Activated CD8-positive, alpha-beta T cell treated with anti-CD3 and anti-CD28 coated beads for 36 hours (primary cell): Measurements from ENCODE around the gene CNTNAP2. TPM values are rescaled to one million over a fixed set of nuclear protein-coding genes. Genes with fewer than 3 reads are reported as not detected.

Experiments
- ATAC-seq: fragments of 200-7000 bp; cut with Tn5 transposase; one replicate; pipeline ENCODE4 v1.10.0; 2021; ENCODE audit warnings: mild to moderate bottlenecking, moderate library complexity
- CTCF ChIA-PET: fragments of 350-600 bp; sonication (Branson Sonifier 250); formaldehyde crosslinking; loops from one replicate; lab custom pipeline; 2021; ENCODE audit warnings: antibody characterized with exemption; lab: Charles Lee
- POLR2A ChIA-PET: fragments of 350-600 bp; sonication (Branson Sonifier 250); formaldehyde crosslinking; loops from one replicate; lab custom pipeline; 2021; ENCODE audit warnings: antibody characterized with exemption; lab: Charles Lee
- DNase-seq: peaks from one replicate; pipeline ENCODE4 v3.0.0-alpha.2; 2020
- H3K27ac Mint-ChIP-seq: one replicate; pipeline ENCODE4 v1.8.0; 2021; ENCODE audit warnings: mild to moderate bottlenecking, mixed read lengths
- H3K27me3 Mint-ChIP-seq: one replicate; pipeline ENCODE4 v1.8.0; 2021; ENCODE audit warnings: mixed read lengths
- H3K36me3 Mint-ChIP-seq: one replicate; pipeline ENCODE4 v1.8.0; 2021; ENCODE audit warnings: low read depth, mixed read lengths
- H3K4me1 Mint-ChIP-seq: one replicate; pipeline ENCODE4 v1.8.0; 2021; ENCODE audit warnings: low read depth, mixed read lengths
- H3K4me3 Mint-ChIP-seq: one replicate; pipeline ENCODE4 v1.8.0; 2021; ENCODE audit warnings: mild to moderate bottlenecking, moderate library complexity, mixed read lengths
- H3K9me3 Mint-ChIP-seq: one replicate; pipeline ENCODE4 v1.8.0; 2021; ENCODE audit warnings: mixed read lengths
- CTCF ChIP-seq: fragments of 200-600 bp; IDR thresholded peaks from one replicate; pipeline ENCODE4 v1.8.0; 2022; ENCODE audit warnings: antibody characterized with exemption, mild to moderate bottlenecking
- intact Hi-C: fragments of 100-400 bp; cut with micrococcal nuclease; formaldehyde crosslinking; loops from one replicate; pipeline ENCODE4 v1.10.0; 2022
- total RNA-seq, 2 experiments: library from RNA; stranded (reverse); gene quantifications; one replicate each; pipeline ENCODE4 v1.2.3, GENCODE V29; 2021

CNTNAP2 gene
- total RNA-seq, 2 experiments from 2014 or later = not detected

GRCh38 chr7:147276106-147276505 lies 1159.5 kb downstream of the CNTNAP2 start:
- POLR2A ChIA-PET = no interaction called here
- Mint-ChIP-seq H3K4me3 (no peak overlapping the region), H3K4me1 (no peaks in the 10 kb centered on the region), H3K9me3 (peaks cover 14% of the 10 kb centered on the region), H3K27me3 (no peaks in the 10 kb centered on the region), H3K27ac (no peak overlapping the region), H3K36me3 (no peaks in the 10 kb centered on the region)
- intact Hi-C loops = no loop called here
- no peak for DNase-seq
- CTCF ChIA-PET = no interaction called here
- TF ChIP-seq CTCF = no peak
- ATAC-seq = no peak

GRCh38 chr7:147276783-147277370 lies 1160.3 kb downstream of the CNTNAP2 start:
- ChIA-PET CTCF (no interaction called here), POLR2A (no interaction called here)
- H3K27ac Mint-ChIP-seq = no peak overlapping the region
- DNase-seq (no peak), ATAC-seq (no peak)
- H3K9me3 Mint-ChIP-seq = peaks cover 10% of the 10 kb centered on the region
- H3K27me3 Mint-ChIP-seq = no peaks in the 10 kb centered on the region
- TF ChIP-seq CTCF = no peak
- H3K4me1 Mint-ChIP-seq = no peaks in the 10 kb centered on the region
- H3K36me3 Mint-ChIP-seq = no peaks in the 10 kb centered on the region
- intact Hi-C loops = no loop called here
- no peak overlapping the region for H3K4me3 Mint-ChIP-seq

- no peak for TF ChIP-seq CTCF
- intact Hi-C loops = no loop called here
- CTCF ChIA-PET = no interaction called here
- no peak for DNase-seq
- Mint-ChIP-seq H3K27me3 (no peaks in the 10 kb centered on the region), H3K4me1 (no peaks in the 10 kb centered on the region), H3K9me3 (peaks cover 11% of the 10 kb centered on the region), H3K4me3 (no peak overlapping the region), H3K36me3 (no peaks in the 10 kb centered on the region), H3K27ac (no peak overlapping the region)
- POLR2A ChIA-PET = no interaction called here
- ATAC-seq = no peak
Observed at GRCh38 chr7:147279514-147279913, 1162.9 kb downstream of the CNTNAP2 start.

GRCh38 chr7:147279964-147280374 lies 1163.4 kb downstream of the CNTNAP2 start:
- Mint-ChIP-seq H3K4me3 (no peak overlapping the region), H3K4me1 (no peaks in the 10 kb centered on the region), H3K36me3 (no peaks in the 10 kb centered on the region), H3K9me3 (peaks cover 11% of the 10 kb centered on the region), H3K27ac (no peak overlapping the region), H3K27me3 (no peaks in the 10 kb centered on the region)
- DNase-seq = no peak
- ATAC-seq = no peak
- intact Hi-C loops = no loop called here
- TF ChIP-seq CTCF = no peak
- POLR2A ChIA-PET = no interaction called here
- CTCF ChIA-PET = no interaction called here

- Mint-ChIP-seq H3K4me1 (no peaks in the 10 kb centered on the region), H3K27ac (no peak overlapping the region), H3K9me3 (peaks cover 6% of the 10 kb centered on the region), H3K36me3 (no peaks in the 10 kb centered on the region), H3K4me3 (no peak overlapping the region), H3K27me3 (no peaks in the 10 kb centered on the region)
- ATAC-seq = no peak
- POLR2A ChIA-PET = no interaction called here
- intact Hi-C loops = no loop called here
- no peak for DNase-seq
- CTCF ChIA-PET = no interaction called here
- no peak for TF ChIP-seq CTCF
Observed at GRCh38 chr7:147282204-147282603, 1165.6 kb downstream of the CNTNAP2 start.
